HG02642 (cell line): ENCODE data around the gene CBLN3.

Experiments used
- ATAC-seq: cut with Tn5 transposase; IDR thresholded peaks from one replicate; pipeline ENCODE4 v1.9.1; 2021; ENCODE audit warnings: mild to moderate bottlenecking; ENCODE audit not compliant: unreplicated experiment, poor library complexity

CBLN3 gene

GRCh38 chr14:24408764-24409163 is 20.7 kb downstream of the CBLN3 start:
- no peak for ATAC-seq

GRCh38 chr14:24407608-24408325 is 21.7 kb downstream of the CBLN3 start:
- ATAC-seq = no peak

GRCh38 chr14:24406416-24406815 is 23.1 kb downstream of the CBLN3 start:
- ATAC-seq = no peak

- ATAC-seq = no peak
Measured at GRCh38 chr14:24404814-24405213, 24.7 kb downstream of the CBLN3 start.

GRCh38 chr14:24403294-24403998 is 26.0 kb downstream of the CBLN3 start:
- no peak for ATAC-seq

GRCh38 chr14:24401810-24402702 is 27.4 kb downstream of the CBLN3 start:
- no peak for ATAC-seq

GRCh38 chr14:24399999-24400718 is 29.3 kb downstream of the CBLN3 start:
- no peak for ATAC-seq

GRCh38 chr14:24399447-24399822 is 30.0 kb downstream of the CBLN3 start:
- ATAC-seq = no peak

- ATAC-seq = no peak
Measured at GRCh38 chr14:24398653-24399446, 30.6 kb downstream of the CBLN3 start, which contains the start of gene NYNRIN. Gene NYNRIN (plus strand): TSS chr14:24399003. CDS start chr14:24399247, 244 bp downstream.

GRCh38 chr14:24398293-24398652 is 31.2 kb downstream of the CBLN3 start:
- ATAC-seq = no peak

- ATAC-seq = no peak
Measured at GRCh38 chr14:24397639-24398292, 31.7 kb downstream of the CBLN3 start.

GRCh38 chr14:24395609-24396582 is 33.6 kb downstream of the CBLN3 start:
- ATAC-seq = no peak

GRCh38 chr14:24394275-24394674 is 35.2 kb downstream of the CBLN3 start:
- no peak for ATAC-seq

- no peak for ATAC-seq
Measured at GRCh38 chr14:24392325-24393091, 37.0 kb downstream of the CBLN3 start.

- ATAC-seq = no peak
Measured at GRCh38 chr14:24390701-24391468, 38.6 kb downstream of the CBLN3 start.

GRCh38 chr14:24389226-24389848 is 40.1 kb downstream of the CBLN3 start:
- ATAC-seq = no peak
